ENCODE measurements around the gene BMF.
"Not testable (repeated sequence)": the region's sequence is repeated elsewhere in the genome, so short reads cannot be mapped to it uniquely, and the experiment has no call there.

Gene BMF

DNA sequence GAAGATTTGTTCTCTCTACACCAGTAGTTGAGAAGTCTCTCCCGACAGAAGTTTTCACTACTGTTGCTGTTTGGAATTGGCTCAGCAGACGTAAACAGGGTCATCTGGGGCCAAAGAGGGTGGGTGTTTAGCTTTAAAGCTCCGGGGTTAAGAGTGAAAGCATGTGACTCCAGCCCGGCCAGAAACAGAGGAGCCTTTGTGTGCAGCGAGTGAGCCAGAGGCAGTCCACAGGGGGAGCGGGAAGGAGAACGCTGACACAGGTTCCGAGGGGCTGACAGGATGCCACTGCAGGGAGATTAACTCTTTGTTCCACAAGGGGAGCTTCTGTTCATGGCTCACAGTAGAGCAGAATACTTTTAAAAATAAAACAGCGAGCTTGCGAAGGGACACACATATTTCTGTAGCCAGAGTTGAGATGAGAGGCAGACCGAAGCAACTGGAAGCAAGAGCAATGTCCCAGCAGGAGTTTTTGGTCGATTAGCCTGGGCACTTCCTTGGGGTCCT is 26.9 kb downstream of the BMF start:
- CTCF ChIA-PET, result interaction anchor here (0.7 to 28.6 kb wide), 8 partner anchors 9 to 36 kb away, joined by 3 to 494 read pairs (median 4); partner anchors contain the start of gene BMF
- TF ChIP-seq CTCF (IDR thresholded peaks at IDR 0.05; ENCODE audit: control extremely low read depth, extremely low read depth, low read depth, missing control alignments), result no peak
- no peak for DNase-seq (ENCODE audit: extremely low spot score)
- POLR2A ChIA-PET, result no interaction called here

GRCh38 chr15:40080847-40081246 is 27.8 kb downstream of the BMF start:
- CTCF ChIA-PET, result interaction anchor here (1.3 to 28.6 kb wide), 4 partner anchors 8 to 35 kb away, joined by 3 to 494 read pairs (median 4); partner anchors contain the start of gene BMF
- no peak for TF ChIP-seq CTCF (IDR thresholded peaks at IDR 0.05; ENCODE audit: control extremely low read depth, extremely low read depth, low read depth, missing control alignments)
- no peak for DNase-seq (ENCODE audit: extremely low spot score)
- POLR2A ChIA-PET, result no interaction called here

DNA sequence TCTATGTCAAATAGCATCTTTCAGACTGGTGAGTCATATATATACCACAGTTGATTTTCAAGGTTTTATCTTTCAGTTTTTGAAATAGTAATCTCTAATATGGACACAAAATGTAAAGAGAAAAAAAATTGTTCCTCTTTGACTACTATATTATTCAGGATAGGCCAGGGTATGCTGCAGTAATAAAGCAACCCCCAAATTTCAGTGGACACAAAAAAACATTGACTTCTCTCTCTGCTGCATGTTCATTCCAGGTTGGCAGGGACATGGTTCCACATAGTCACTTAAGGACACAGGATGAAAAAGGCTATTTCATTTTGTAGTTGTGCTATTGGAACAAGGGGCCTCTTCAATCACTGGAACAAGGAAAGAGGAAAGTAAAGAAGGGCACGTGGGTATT is 28.6 kb downstream of the BMF start:
- DNase-seq (ENCODE audit: extremely low spot score), result no peak
- CTCF ChIA-PET, result interaction anchor here (1.5 to 28.6 kb wide), 2 partner anchors 24 to 27 kb away, joined by 3 to 494 read pairs; partner anchors contain the start of gene BMF
- no peak for TF ChIP-seq CTCF (IDR thresholded peaks at IDR 0.05; ENCODE audit: control extremely low read depth, extremely low read depth, low read depth, missing control alignments)
- POLR2A ChIA-PET, result no interaction called here

DNA sequence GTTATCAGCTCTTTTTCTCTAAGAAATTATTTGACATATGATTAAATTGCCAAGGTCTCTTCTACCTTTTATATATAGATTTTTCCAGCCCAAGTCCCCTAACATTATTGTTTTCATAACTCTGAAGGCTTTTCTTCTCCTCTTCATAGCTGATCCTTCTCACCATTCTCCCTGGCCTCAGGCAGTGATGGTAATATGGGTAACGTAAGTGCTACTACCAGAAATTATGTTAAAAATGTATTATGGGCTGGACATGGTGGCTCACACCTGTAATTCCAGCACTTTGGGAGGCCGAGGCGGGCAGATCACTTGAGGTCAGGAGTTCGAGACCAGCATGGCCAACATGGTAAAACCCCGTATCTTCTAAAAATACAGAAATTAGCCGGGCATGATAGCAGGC is 29.2 kb downstream of the BMF start:
- DNase-seq (ENCODE audit: extremely low spot score), result no peak
- ChIA-PET POLR2A (no interaction called here), CTCF (interaction anchor here (1.1 to 2.3 kb wide), 5 partner anchors 13 to 32 kb away, joined by 3 to 8 read pairs (median 5); partner anchors contain the start of gene BMF)
- TF ChIP-seq CTCF (IDR thresholded peaks at IDR 0.05; ENCODE audit: control extremely low read depth, extremely low read depth, low read depth, missing control alignments), result no peak

- TF ChIP-seq CTCF (IDR thresholded peaks at IDR 0.05; ENCODE audit: control extremely low read depth, extremely low read depth, low read depth, missing control alignments), result no peak
- POLR2A ChIA-PET, result no interaction called here
- no peak for DNase-seq (ENCODE audit: extremely low spot score)
- CTCF ChIA-PET, result interaction anchor here (0.8 to 2.1 kb wide), 5 partner anchors 9 to 199 kb away, joined by 3 to 9 read pairs (median 3); no protein-coding TSS in a partner anchor
These were observed 33.2 kb downstream of the BMF start for GRCh38 chr15:40075298-40076044.

GRCh38 chr15:40074656-40075055 is 34.0 kb downstream of the BMF start:
- POLR2A ChIA-PET; DNase-seq (ENCODE audit: extremely low spot score): not testable (repeated sequence)
- CTCF ChIA-PET, result interaction anchor here (1.2 to 2.0 kb wide), 3 partner anchors 13 to 30 kb away, joined by 3 to 5 read pairs (median 5); no protein-coding TSS in a partner anchor

- CTCF ChIA-PET, result interaction anchor here (1.2 to 2.0 kb wide), 4 partner anchors 14 to 31 kb away, joined by 3 to 5 read pairs (median 4); no protein-coding TSS in a partner anchor
- DNase-seq (ENCODE audit: extremely low spot score); POLR2A ChIA-PET: not testable (repeated sequence)
These were observed 34.8 kb downstream of the BMF start for GRCh38 chr15:40073716-40074490.

Measured in GM10248 (cell line).